Measurements from ENCODE around the gene XYLB.
A peak's percentile ranks its signal among the peaks of the same experiment; 100 is the strongest.
"Not testable (repeated sequence)": the region's sequence is repeated elsewhere in the genome, so short reads cannot be mapped to it uniquely, and the experiment has no call there.

Gene XYLB

DNA sequence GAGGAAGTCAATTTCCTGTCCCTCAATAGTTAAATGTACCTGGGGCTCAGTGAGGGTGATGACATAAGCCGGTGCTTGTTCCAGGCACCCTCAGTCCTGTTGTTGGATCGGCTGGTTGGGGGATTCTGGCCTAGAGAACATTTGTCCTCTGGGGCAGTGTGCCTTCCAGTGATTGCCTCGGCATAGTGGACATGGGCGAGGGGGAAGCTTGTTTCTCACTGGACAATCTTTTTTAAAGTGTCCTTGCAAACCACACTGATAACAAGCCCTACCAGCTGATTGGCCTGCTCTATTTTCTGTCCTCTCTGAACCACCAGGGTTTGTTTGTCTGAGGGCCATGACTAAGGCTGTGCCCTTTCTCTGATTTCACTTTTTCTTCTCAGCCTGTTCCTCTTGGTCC, 96.6 kb downstream of the XYLB start:
- H3K36me3 ChIP-seq (ENCODE audit: control insufficient read depth, insufficient read depth, low read length); H3K4me1 ChIP-seq (ENCODE audit: control insufficient read depth, insufficient read depth, low read length, poor library complexity, severe bottlenecking); H3K4me3 ChIP-seq (ENCODE audit: extremely low read depth, insufficient read depth, low read length, poor library complexity, severe bottlenecking); H3K27ac ChIP-seq (ENCODE audit: low read depth, low read length, severe bottlenecking); H3K9me3 ChIP-seq (ENCODE audit: control insufficient read depth, low read length): not testable (repeated sequence)
- 73 to 93% methylated on average over 3 to 4 of the region's 4 CpGs for WGBS, 2 experiments (ENCODE audit: insufficient coverage in 2 of 2)

- H3K36me3 ChIP-seq (ENCODE audit: control insufficient read depth, insufficient read depth, low read length) = no peaks in the 10 kb centered on the region
- 60 to 100% methylated on average over 1 of the region's 2 CpGs for WGBS, 2 experiments (ENCODE audit: insufficient coverage in 2 of 2)
- no peak overlapping the region for H3K27ac ChIP-seq (ENCODE audit: low read depth, low read length, severe bottlenecking)
- no peak overlapping the region for H3K4me3 ChIP-seq (ENCODE audit: extremely low read depth, insufficient read depth, low read length, poor library complexity, severe bottlenecking)
- H3K9me3 ChIP-seq (ENCODE audit: control insufficient read depth, low read length) = no peaks in the 10 kb centered on the region
- no peaks in the 10 kb centered on the region for H3K4me1 ChIP-seq (ENCODE audit: control insufficient read depth, insufficient read depth, low read length, poor library complexity, severe bottlenecking)
Observed at GRCh38 chr3:38446085-38446686, 99.6 kb downstream of the XYLB start.

GRCh38 chr3:38446812-38447211, 100.2 kb downstream of the XYLB start:
- H3K9me3 ChIP-seq (ENCODE audit: control insufficient read depth, low read length) = no peaks in the 10 kb centered on the region
- no peaks in the 10 kb centered on the region for H3K4me1 ChIP-seq (ENCODE audit: control insufficient read depth, insufficient read depth, low read length, poor library complexity, severe bottlenecking)
- no peaks in the 10 kb centered on the region for H3K36me3 ChIP-seq (ENCODE audit: control insufficient read depth, insufficient read depth, low read length)
- H3K27ac ChIP-seq (ENCODE audit: low read depth, low read length, severe bottlenecking) = no peak overlapping the region
- H3K4me3 ChIP-seq (ENCODE audit: extremely low read depth, insufficient read depth, low read length, poor library complexity, severe bottlenecking) = no peak overlapping the region

DNA sequence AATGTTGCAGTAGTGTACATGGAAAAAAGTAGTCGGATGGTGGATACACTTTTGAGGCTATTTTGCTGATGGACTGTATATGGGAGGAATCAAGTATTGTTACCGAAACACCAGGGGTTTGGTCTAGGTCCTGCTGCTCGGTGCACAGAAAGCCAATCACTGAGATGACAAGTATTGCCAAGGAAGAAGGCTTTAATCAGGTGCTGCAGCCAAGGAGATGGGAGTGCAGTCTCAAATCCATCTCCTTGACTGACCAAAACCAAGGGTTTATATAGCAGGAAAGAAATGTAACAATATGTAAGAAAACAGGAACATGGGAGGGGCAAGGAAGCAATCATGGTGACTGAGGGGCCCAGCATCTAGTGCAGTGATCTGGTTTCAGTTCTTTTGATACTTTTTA, 104.3 kb downstream of the XYLB start:
- H3K27ac ChIP-seq (ENCODE audit: low read depth, low read length, severe bottlenecking) = no peak overlapping the region
- H3K4me3 ChIP-seq (ENCODE audit: extremely low read depth, insufficient read depth, low read length, poor library complexity, severe bottlenecking) = no peak overlapping the region
- 89% methylated on average over 3 of the region's 3 CpGs for WGBS, 2 experiments (ENCODE audit: insufficient coverage in 2 of 2)
- no peaks in the 10 kb centered on the region for H3K4me1 ChIP-seq (ENCODE audit: control insufficient read depth, insufficient read depth, low read length, poor library complexity, severe bottlenecking)
- no peaks in the 10 kb centered on the region for H3K9me3 ChIP-seq (ENCODE audit: control insufficient read depth, low read length)
- H3K36me3 ChIP-seq (ENCODE audit: control insufficient read depth, insufficient read depth, low read length) = no peaks in the 10 kb centered on the region

DNA sequence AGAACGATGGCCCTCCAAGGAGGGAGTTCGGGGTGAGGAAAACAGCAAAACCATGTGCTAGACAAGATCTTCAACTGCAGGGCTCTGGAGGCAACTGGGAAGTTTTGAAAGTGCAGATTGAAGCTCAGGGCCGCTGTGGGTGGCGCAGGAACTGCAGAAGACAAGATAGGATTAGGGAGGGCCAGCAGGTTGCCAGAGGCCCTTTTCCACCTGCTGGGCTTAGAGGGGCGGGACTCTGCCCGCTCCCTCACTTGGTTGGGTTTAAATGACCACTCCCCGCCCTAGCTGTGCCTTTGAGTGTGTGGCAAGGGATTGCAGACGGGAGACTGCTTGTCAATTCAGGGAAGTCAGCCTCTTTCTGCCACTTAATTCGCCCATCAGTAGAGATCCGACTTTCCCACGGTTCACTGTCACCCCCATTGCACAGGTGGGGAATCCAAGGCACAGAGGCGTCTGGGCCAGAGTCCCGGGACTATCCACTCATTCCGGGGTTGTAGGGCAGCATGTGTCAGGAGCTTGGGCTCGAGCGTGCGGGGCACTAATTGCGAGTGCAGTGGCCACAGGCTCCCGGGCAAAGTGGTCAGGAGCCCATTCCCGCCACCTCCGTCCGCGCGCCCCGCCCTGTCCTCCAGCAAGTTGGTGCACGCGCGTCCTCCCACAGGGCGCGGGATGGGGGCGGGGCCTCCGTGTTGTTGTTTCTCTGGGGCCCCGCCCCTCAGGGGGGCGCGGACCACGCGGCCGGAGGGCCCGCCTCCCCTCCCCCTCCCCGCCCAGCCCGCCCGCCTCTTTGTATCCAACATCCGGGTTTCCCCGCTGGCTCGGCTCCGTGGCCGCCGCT, 106.7 kb downstream of the XYLB start, which contains the start of gene ACVR2B:
Gene ACVR2B (plus strand): TSS at position 816 of the 838 bp plus-strand sequence. CDS start 433 bp downstream, outside the sequence.
- no peaks in the 10 kb centered on the region for H3K9me3 ChIP-seq (ENCODE audit: control insufficient read depth, low read length)
- H3K4me1 ChIP-seq (ENCODE audit: control insufficient read depth, insufficient read depth, low read length, poor library complexity, severe bottlenecking) = no peaks in the 10 kb centered on the region
- H3K27ac ChIP-seq (ENCODE audit: low read depth, low read length, severe bottlenecking) = peak within 1 kb of the TSS; percentile 91
- 3 to 5% methylated on average over 20 to 28 of the region's 48 CpGs for WGBS, 2 experiments (ENCODE audit: insufficient coverage in 2 of 2)
- H3K4me3 ChIP-seq (ENCODE audit: extremely low read depth, insufficient read depth, low read length, poor library complexity, severe bottlenecking) = peak within 1 kb of the TSS; percentile 77
- H3K36me3 ChIP-seq (ENCODE audit: control insufficient read depth, insufficient read depth, low read length) = no peaks in the 10 kb centered on the region

DNA sequence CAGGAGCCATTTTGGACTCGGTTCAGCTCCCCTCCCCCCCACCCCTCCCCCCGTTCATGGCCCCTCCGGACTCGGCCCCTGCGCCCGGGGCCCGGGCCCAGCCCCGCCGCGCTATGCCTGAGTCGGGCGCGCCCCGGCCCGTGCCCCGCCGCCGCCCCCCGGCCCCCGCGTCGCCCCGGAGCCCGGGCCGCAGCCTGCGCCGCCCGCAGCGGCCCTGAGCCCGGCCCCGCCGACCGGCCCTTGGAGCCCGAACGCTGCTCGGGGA, 107.3 kb downstream of the XYLB start:
- no peaks in the 10 kb centered on the region for H3K4me1 ChIP-seq (ENCODE audit: control insufficient read depth, insufficient read depth, low read length, poor library complexity, severe bottlenecking)
- peak overlapping the region; percentile 91 for H3K27ac ChIP-seq (ENCODE audit: low read depth, low read length, severe bottlenecking)
- H3K9me3 ChIP-seq (ENCODE audit: control insufficient read depth, low read length) = no peaks in the 10 kb centered on the region
- peak overlapping the region; percentile 77 for H3K4me3 ChIP-seq (ENCODE audit: extremely low read depth, insufficient read depth, low read length, poor library complexity, severe bottlenecking)
- H3K36me3 ChIP-seq (ENCODE audit: control insufficient read depth, insufficient read depth, low read length) = no peaks in the 10 kb centered on the region
- WGBS, 2 experiments (ENCODE audit: insufficient coverage in 2 of 2) = 0 to 1% methylated on average over 18 to 24 of the region's 36 CpGs

DNA sequence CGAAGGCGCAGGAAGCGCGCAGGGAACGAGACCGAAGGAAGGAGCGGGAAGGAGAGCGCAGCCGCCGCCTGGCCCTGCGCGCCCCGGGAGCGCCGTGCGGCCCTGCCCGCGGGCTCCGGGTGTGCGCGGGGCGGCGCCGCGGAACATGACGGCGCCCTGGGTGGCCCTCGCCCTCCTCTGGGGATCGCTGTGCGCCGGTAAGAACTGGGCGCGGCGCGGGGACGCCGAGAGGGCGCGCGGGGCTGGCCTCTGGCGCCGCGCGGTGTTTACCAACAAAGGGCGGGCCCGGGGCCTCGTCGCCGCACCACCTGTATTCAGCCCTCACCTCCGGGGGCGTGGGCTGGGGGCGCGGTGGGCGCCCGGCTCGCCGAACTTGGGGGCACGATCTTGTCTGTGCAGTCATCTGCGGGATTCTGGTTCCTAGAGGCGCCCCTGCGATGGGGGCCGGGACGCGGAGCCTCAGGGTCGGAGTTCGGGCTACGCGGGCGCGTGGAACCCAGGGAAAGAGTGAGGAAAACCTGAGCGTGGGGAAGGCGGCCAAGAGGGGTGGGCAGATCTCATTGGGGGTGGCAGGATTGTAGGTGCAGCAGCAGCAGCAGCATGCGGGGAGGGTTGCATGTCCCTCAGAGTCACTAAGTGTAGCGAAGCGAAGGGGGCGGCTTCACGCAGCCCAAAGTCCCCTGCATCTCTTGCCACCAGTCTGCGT, 107.7 kb downstream of the XYLB start:
- H3K36me3 ChIP-seq (ENCODE audit: control insufficient read depth, insufficient read depth, low read length) = no peaks in the 10 kb centered on the region
- no peaks in the 10 kb centered on the region for H3K9me3 ChIP-seq (ENCODE audit: control insufficient read depth, low read length)
- WGBS, 2 experiments (ENCODE audit: insufficient coverage in 2 of 2) = 0% methylated on average over 62 to 67 of the region's 78 CpGs
- peak overlapping the region; percentile 77 for H3K4me3 ChIP-seq (ENCODE audit: extremely low read depth, insufficient read depth, low read length, poor library complexity, severe bottlenecking)
- no peaks in the 10 kb centered on the region for H3K4me1 ChIP-seq (ENCODE audit: control insufficient read depth, insufficient read depth, low read length, poor library complexity, severe bottlenecking)
- peak overlapping the region; percentile 91 for H3K27ac ChIP-seq (ENCODE audit: low read depth, low read length, severe bottlenecking)

DNA sequence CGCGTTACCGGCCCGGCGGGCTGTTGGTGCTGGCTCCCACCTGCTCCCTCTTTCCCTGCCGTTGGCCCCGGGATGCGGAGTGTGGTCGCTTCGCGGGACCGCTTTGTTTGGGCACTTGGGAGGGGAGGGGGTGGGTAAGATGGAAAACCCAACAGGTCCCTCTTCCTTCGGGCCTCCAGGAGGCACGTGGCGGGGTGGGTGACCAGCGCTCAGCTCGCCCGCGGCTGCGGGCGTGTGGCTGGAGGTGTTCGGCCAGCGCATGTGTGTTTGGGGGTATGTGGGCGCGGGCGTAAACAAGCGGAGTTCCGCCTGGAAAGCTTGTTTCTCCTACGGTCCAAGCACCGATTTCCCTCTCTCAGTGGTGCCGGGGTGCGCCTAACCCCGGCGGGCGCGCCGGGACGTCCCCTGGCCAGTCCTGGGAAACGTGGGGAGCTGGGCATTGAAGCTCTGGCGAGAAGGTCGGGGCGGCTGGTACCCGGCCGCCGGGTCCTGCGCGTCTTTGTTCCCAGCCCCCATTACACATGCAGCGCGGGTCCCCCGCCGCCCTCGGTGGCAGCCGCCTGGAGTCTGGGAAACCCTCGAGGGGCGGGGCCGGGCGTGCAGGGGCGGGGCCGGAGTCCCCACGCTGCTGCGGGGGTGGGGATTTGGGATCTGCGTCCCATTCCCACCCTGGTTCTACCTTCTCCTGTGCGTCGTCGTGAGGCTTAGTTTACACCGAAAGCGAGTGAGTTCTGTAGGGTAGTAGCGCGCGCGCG, 108.5 kb downstream of the XYLB start:
- WGBS, 2 experiments (ENCODE audit: insufficient coverage in 2 of 2) = 1 to 2% methylated on average over 25 to 28 of the region's 72 CpGs
- peak overlapping the region; percentile 91 for H3K27ac ChIP-seq (ENCODE audit: low read depth, low read length, severe bottlenecking)
- no peaks in the 10 kb centered on the region for H3K4me1 ChIP-seq (ENCODE audit: control insufficient read depth, insufficient read depth, low read length, poor library complexity, severe bottlenecking)
- H3K9me3 ChIP-seq (ENCODE audit: control insufficient read depth, low read length) = no peaks in the 10 kb centered on the region
- peak overlapping the region; percentile 77 for H3K4me3 ChIP-seq (ENCODE audit: extremely low read depth, insufficient read depth, low read length, poor library complexity, severe bottlenecking)
- no peaks in the 10 kb centered on the region for H3K36me3 ChIP-seq (ENCODE audit: control insufficient read depth, insufficient read depth, low read length)

- Histone ChIP-seq H3K4me1 (ENCODE audit: control insufficient read depth, insufficient read depth, low read length, poor library complexity, severe bottlenecking) (no peaks in the 10 kb centered on the region), H3K36me3 (ENCODE audit: control insufficient read depth, insufficient read depth, low read length) (no peaks in the 10 kb centered on the region), H3K9me3 (ENCODE audit: control insufficient read depth, low read length) (no peaks in the 10 kb centered on the region), H3K27ac (ENCODE audit: low read depth, low read length, severe bottlenecking) (peak overlapping the region; percentile 91), H3K4me3 (ENCODE audit: extremely low read depth, insufficient read depth, low read length, poor library complexity, severe bottlenecking) (peak overlapping the region; percentile 77)
- 0 to 7% methylated on average over 10 to 14 of the region's 15 CpGs for WGBS, 2 experiments (ENCODE audit: insufficient coverage in 2 of 2)
Observed at GRCh38 chr3:38455639-38456430, 109.2 kb downstream of the XYLB start.
